K562 (cell line): ENCODE results near the gene EIF4G2.

ENCODE experiments used
- ATF7 ChIP-seq: fragments of 450-650 bp; IDR thresholded peaks from 2 replicates; pipeline ENCODE4 v1.7.1; 2014; ENCODE audit warnings: mild to moderate bottlenecking, moderate library complexity
- ELF1 ChIP-seq: fragments of 200-800 bp; sonication (Bioruptor generic); IDR thresholded peaks from 2 replicates; pipeline ENCODE4 v1.6.1; 2016; ENCODE audit warnings: missing genetic modification characterization, missing compliant biosample characterization
- JUNB ChIP-seq: fragments of 450-650 bp; formaldehyde crosslinking; conservative IDR thresholded peaks from 2 replicates; pipeline ENCODE4 v1.4.0; 2020; ENCODE audit warnings: mild to moderate bottlenecking
- JUND ChIP-seq, 2 experiments: IDR thresholded peaks; 2 replicates in 1 of 2; 3 replicates in 1 of 2; pipeline ENCODE4 v1.6.1; 2011; ENCODE audit warnings: borderline replicate concordance in 2 of 2, low read depth in 2 of 2, low read length in 2 of 2, improper control_type of control experiment in 1 of 2, missing biosample characterization in 1 of 2, missing genetic modification characterization in 1 of 2, missing genetic modification reagents in 1 of 2
- MEIS2 ChIP-seq: fragments of 450-650 bp; IDR thresholded peaks from 2 replicates; pipeline ENCODE4 v1.6.1; 2014; ENCODE audit warnings: mild to moderate bottlenecking; ENCODE audit not compliant: partially characterized antibody
- MTA3 ChIP-seq: fragments of 450-650 bp; formaldehyde crosslinking; IDR thresholded peaks from 2 replicates; pipeline ENCODE4 v1.6.1; 2017; ENCODE audit warnings: mild to moderate bottlenecking, borderline replicate concordance
- POLR2A ChIP-seq: fragments of 450-650 bp; conservative IDR thresholded peaks from 2 replicates; pipeline ENCODE4 v1.6.1; 2016
- PPARD ChIP-seq: fragments of 250-450 bp; sonication (Bioruptor Pico); IDR thresholded peaks from 2 replicates; pipeline ENCODE4 v1.8.0; 2022; ENCODE audit warnings: inconsistent platforms, mild to moderate bottlenecking, moderate library complexity
- STAT5B ChIP-seq: fragments of 250-450 bp; sonication (Bioruptor Pico); IDR thresholded peaks from 2 replicates; pipeline ENCODE4 v1.8.0; 2021; ENCODE audit warnings: mild to moderate bottlenecking, inconsistent platforms
- ZNF165 ChIP-seq: fragments of 250-450 bp; sonication (Bioruptor Pico); IDR thresholded peaks from 2 replicates; pipeline ENCODE4 v1.4.0; 2020; ENCODE audit warnings: borderline replicate concordance
- TF ChIP-seq, protein P1 (sequence below): sonication (generic); formaldehyde crosslinking; IDR thresholded peaks from 2 replicates; pipeline ENCODE4 v1.8.0; 2022; ENCODE audit warnings: missing genetic modification reagents, mild to moderate bottlenecking, borderline replicate concordance
- TF ChIP-seq, protein P2 (sequence below), 2 experiments: IDR thresholded peaks; 2 replicates each; pipeline ENCODE4 v1.6.1; 2012; ENCODE audit warnings: improper control_type of control experiment in 2 of 2, low read depth in 2 of 2, low read length in 2 of 2, borderline replicate concordance in 1 of 2
- TF ChIP-seq, protein P3 (sequence below): fragments of 150-350 bp; IDR thresholded peaks from 2 replicates; pipeline ENCODE4 v1.6.1; 2014; ENCODE audit warnings: low read depth, mild to moderate bottlenecking, low read length, borderline replicate concordance
- TF ChIP-seq, protein P4 (sequence below), 3 experiments: IDR thresholded peaks in 2 of 3; conservative IDR thresholded peaks in 1 of 3; 2 replicates each; pipeline ENCODE4 v1.5.1; 2011 to 2012; ENCODE audit warnings: low read length in 3 of 3, mild to moderate bottlenecking in 3 of 3, control low read depth in 2 of 3, improper control_type of control experiment in 1 of 3, inconsistent platforms in 1 of 3, low read depth in 1 of 3, mixed read lengths in 1 of 3, moderate library complexity in 1 of 3; ENCODE audit not compliant: insufficient read depth in 2 of 3

DNA sequence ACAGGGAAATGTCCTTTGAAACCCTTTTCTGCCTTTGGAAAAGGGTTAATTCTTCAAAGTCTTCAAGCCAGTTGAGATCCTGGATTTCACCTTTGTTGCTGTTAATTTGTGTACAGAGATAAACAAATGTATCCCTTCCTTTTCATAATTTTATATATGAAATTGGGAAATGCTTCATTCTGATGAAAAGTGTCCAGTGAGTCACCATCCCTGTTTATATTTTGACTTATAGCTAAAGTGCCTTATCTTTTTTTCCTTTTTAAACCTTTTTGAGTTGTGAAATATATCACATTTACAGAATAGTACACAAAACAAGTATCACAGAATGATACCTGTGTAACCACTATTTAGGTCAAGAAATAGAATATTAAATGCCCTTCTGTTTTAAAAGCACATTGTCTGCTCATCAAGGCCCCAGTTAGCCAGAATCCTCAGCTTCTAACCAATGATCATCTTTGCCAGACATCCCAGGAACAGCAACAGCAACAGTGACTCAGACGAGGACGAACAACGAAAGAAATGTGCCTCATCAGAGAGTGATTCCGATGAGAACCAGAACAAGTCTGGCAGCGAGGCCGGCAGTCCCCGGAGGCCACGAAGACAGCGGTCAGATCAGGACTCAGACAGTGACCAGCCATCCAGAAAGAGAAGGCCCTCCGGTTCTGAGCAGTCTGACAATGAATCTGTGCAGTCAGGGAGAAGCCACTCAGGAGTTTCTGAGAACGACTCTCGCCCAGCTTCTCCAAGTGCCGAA, 30.3 kb downstream of the EIF4G2 start:
- no peak for TF ChIP-seq MEIS2
- TF ChIP-seq STAT5B (CRISPR knock-in tag), result no peak
- TF ChIP-seq ZNF165 (CRISPR knock-in tag), result no peak
- TF ChIP-seq, protein P1, sequence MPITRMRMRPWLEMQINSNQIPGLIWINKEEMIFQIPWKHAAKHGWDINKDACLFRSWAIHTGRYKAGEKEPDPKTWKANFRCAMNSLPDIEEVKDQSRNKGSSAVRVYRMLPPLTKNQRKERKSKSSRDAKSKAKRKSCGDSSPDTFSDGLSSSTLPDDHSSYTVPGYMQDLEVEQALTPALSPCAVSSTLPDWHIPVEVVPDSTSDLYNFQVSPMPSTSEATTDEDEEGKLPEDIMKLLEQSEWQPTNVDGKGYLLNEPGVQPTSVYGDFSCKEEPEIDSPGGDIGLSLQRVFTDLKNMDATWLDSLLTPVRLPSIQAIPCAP (CRISPR knock-in tag), result no peak
- no peak for TF ChIP-seq ATF7
- no peak for TF ChIP-seq JUNB (CRISPR knock-in tag)
- no peak for TF ChIP-seq MTA3
- TF ChIP-seq, protein P2, sequence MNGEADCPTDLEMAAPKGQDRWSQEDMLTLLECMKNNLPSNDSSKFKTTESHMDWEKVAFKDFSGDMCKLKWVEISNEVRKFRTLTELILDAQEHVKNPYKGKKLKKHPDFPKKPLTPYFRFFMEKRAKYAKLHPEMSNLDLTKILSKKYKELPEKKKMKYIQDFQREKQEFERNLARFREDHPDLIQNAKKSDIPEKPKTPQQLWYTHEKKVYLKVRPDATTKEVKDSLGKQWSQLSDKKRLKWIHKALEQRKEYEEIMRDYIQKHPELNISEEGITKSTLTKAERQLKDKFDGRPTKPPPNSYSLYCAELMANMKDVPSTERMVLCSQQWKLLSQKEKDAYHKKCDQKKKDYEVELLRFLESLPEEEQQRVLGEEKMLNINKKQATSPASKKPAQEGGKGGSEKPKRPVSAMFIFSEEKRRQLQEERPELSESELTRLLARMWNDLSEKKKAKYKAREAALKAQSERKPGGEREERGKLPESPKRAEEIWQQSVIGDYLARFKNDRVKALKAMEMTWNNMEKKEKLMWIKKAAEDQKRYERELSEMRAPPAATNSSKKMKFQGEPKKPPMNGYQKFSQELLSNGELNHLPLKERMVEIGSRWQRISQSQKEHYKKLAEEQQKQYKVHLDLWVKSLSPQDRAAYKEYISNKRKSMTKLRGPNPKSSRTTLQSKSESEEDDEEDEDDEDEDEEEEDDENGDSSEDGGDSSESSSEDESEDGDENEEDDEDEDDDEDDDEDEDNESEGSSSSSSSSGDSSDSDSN (IDR thresholded peaks at IDR 0.05; ENCODE audit: borderline replicate concordance in 1 of 2, low read depth in 2 of 2, low read length in 2 of 2), result no peak
- no peak for TF ChIP-seq POLR2A
- TF ChIP-seq, protein P3, sequence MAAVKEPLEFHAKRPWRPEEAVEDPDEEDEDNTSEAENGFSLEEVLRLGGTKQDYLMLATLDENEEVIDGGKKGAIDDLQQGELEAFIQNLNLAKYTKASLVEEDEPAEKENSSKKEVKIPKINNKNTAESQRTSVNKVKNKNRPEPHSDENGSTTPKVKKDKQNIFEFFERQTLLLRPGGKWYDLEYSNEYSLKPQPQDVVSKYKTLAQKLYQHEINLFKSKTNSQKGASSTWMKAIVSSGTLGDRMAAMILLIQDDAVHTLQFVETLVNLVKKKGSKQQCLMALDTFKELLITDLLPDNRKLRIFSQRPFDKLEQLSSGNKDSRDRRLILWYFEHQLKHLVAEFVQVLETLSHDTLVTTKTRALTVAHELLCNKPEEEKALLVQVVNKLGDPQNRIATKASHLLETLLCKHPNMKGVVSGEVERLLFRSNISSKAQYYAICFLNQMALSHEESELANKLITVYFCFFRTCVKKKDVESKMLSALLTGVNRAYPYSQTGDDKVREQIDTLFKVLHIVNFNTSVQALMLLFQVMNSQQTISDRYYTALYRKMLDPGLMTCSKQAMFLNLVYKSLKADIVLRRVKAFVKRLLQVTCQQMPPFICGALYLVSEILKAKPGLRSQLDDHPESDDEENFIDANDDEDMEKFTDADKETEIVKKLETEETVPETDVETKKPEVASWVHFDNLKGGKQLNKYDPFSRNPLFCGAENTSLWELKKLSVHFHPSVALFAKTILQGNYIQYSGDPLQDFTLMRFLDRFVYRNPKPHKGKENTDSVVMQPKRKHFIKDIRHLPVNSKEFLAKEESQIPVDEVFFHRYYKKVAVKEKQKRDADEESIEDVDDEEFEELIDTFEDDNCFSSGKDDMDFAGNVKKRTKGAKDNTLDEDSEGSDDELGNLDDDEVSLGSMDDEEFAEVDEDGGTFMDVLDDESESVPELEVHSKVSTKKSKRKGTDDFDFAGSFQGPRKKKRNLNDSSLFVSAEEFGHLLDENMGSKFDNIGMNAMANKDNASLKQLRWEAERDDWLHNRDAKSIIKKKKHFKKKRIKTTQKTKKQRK, result no peak
- TF ChIP-seq, protein P4, sequence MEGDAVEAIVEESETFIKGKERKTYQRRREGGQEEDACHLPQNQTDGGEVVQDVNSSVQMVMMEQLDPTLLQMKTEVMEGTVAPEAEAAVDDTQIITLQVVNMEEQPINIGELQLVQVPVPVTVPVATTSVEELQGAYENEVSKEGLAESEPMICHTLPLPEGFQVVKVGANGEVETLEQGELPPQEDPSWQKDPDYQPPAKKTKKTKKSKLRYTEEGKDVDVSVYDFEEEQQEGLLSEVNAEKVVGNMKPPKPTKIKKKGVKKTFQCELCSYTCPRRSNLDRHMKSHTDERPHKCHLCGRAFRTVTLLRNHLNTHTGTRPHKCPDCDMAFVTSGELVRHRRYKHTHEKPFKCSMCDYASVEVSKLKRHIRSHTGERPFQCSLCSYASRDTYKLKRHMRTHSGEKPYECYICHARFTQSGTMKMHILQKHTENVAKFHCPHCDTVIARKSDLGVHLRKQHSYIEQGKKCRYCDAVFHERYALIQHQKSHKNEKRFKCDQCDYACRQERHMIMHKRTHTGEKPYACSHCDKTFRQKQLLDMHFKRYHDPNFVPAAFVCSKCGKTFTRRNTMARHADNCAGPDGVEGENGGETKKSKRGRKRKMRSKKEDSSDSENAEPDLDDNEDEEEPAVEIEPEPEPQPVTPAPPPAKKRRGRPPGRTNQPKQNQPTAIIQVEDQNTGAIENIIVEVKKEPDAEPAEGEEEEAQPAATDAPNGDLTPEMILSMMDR (IDR thresholded peaks at IDR 0.05 in 2 of 3, conservative IDR thresholded peaks at IDR 0.05 in 1 of 3; ENCODE audit: insufficient read depth in 2 of 3, low read depth in 1 of 3, low read length in 3 of 3), result no peak
- no peak for TF ChIP-seq ELF1 (tag)
- no peak for TF ChIP-seq PPARD
- TF ChIP-seq JUND (IDR thresholded peaks at IDR 0.05; ENCODE audit: borderline replicate concordance, low read depth, low read length), result no peak
- no peak for TF ChIP-seq JUND (tag; IDR thresholded peaks at IDR 0.05; ENCODE audit: borderline replicate concordance, low read depth, low read length)
